K562 (cell line): ENCODE measurements around the gene KRT82. TPM values are rescaled to one million over a fixed set of nuclear protein-coding genes. Genes with fewer than 3 reads are reported as not detected.

Experiments
- CHD2 ChIP-seq: IDR thresholded peaks from 2 replicates; pipeline ENCODE4 v1.6.1; 2011; ENCODE audit warnings: low read depth, low read length
- KDM4B ChIP-seq, 2 experiments: fragments of 450-650 bp in 1 of 2; sonication (generic) in 1 of 2; IDR thresholded peaks; 2 replicates each; pipeline ENCODE4 v1.6.1; 2016 to 2017; ENCODE audit warnings: borderline replicate concordance in 2 of 2, antibody characterized with exemption in 1 of 2, low read depth in 1 of 2, mild to moderate bottlenecking in 1 of 2
- NFE2 ChIP-seq: IDR thresholded peaks from 2 replicates; pipeline ENCODE4 v1.6.1; 2014; ENCODE audit warnings: antibody characterized with exemption, low read depth
- NR2C1 ChIP-seq, 2 experiments: fragments of 450-650 bp; IDR thresholded peaks; 2 replicates each; pipeline ENCODE4 v1.6.1; 2017; ENCODE audit warnings: mild to moderate bottlenecking in 2 of 2, antibody characterized with exemption in 1 of 2, inconsistent platforms in 1 of 2, missing compliant biosample characterization in 1 of 2, missing genetic modification characterization in 1 of 2
- TCF7 ChIP-seq: sonication (generic); IDR thresholded peaks from 2 replicates; pipeline ENCODE4 v1.6.1; 2016; ENCODE audit warnings: antibody characterized with exemption, borderline replicate concordance
- UBTF ChIP-seq, 2 experiments: IDR thresholded peaks; 2 replicates each; pipeline ENCODE4 v1.6.1; 2012; ENCODE audit warnings: improper control_type of control experiment in 2 of 2, low read depth in 2 of 2, low read length in 2 of 2, borderline replicate concordance in 1 of 2
- ZFX ChIP-seq: sonication (generic); formaldehyde crosslinking; IDR thresholded peaks from 2 replicates; pipeline ENCODE4 v1.8.0; 2022; ENCODE audit warnings: mild to moderate bottlenecking, missing genetic modification reagents, moderate library complexity
- polyA plus RNA-seq, 8 experiments: library from polyadenylated mRNA; depleted of rRNA in 4 of 8; stranded (reverse) in 5 of 8; unstranded in 3 of 8; fragments of >200 nt; fragmentation: Nextera tagmentation in 2 of 8; fragmentation: Illumina TruSeq in 1 of 8; extraction: Ambion mirVana in 2 of 8; extraction: Trizol in 1 of 8; gene quantifications; 2 replicates each; pipeline versions ENCODE4 v1.2.1 to v1.2.3, GENCODE V29; 2011 to 2014; ENCODE audit warnings: inconsistent platforms in 1 of 8, missing spikeins in 1 of 8
- total RNA-seq, 7 experiments: library from RNA; depleted of rRNA in 6 of 7; stranded (reverse); fragments of >200 nt in 6 of 7; fragmentation: Illumina TruSeq in 2 of 7; extraction: Trizol in 2 of 7; gene quantifications; 2 replicates each; pipeline versions ENCODE4 v1.2.1 to v1.2.3, GENCODE V29; 2011 to 2021; ENCODE audit warnings: low replicate concordance in 1 of 7

The KRT82 gene
- total and polyA plus RNA-seq, 9 of the 15 experiments (the other 6 are each of a cell fraction or from before 2014, with no cell fraction given): not detected

GRCh38 chr12:52391618-52392002 lies 14.5 kb downstream of the KRT82 start (continued):
- TF ChIP-seq UBTF (IDR thresholded peaks at IDR 0.05; ENCODE audit: borderline replicate concordance in 1 of 2, low read depth in 2 of 2, low read length in 2 of 2) (no peak), KDM4B (IDR thresholded peaks at IDR 0.05; ENCODE audit: borderline replicate concordance in 2 of 2, low read depth in 1 of 2) (no peak), NFE2 (no peak), ZFX (no peak), NR2C1 (IDR thresholded peaks at IDR 0.05) (no peak), NR2C1 (tag; IDR thresholded peaks at IDR 0.05) (no peak), CHD2 (no peak), TCF7 (no peak)
